GM18873 (cell line): Measurements from ENCODE around the gene TRPM2.
"Not testable (repeated sequence)": the region's sequence is repeated elsewhere in the genome, so short reads cannot be mapped to it uniquely, and the experiment has no call there.

Experiments used
- ATAC-seq: cut with Tn5 transposase; IDR thresholded peaks from one replicate; pipeline ENCODE4 v1.9.1; 2021; ENCODE audit warnings: mild to moderate bottlenecking, moderate library complexity, moderate number of reproducible peaks; ENCODE audit not compliant: unreplicated experiment, low FRiP score

Gene TRPM2

DNA sequence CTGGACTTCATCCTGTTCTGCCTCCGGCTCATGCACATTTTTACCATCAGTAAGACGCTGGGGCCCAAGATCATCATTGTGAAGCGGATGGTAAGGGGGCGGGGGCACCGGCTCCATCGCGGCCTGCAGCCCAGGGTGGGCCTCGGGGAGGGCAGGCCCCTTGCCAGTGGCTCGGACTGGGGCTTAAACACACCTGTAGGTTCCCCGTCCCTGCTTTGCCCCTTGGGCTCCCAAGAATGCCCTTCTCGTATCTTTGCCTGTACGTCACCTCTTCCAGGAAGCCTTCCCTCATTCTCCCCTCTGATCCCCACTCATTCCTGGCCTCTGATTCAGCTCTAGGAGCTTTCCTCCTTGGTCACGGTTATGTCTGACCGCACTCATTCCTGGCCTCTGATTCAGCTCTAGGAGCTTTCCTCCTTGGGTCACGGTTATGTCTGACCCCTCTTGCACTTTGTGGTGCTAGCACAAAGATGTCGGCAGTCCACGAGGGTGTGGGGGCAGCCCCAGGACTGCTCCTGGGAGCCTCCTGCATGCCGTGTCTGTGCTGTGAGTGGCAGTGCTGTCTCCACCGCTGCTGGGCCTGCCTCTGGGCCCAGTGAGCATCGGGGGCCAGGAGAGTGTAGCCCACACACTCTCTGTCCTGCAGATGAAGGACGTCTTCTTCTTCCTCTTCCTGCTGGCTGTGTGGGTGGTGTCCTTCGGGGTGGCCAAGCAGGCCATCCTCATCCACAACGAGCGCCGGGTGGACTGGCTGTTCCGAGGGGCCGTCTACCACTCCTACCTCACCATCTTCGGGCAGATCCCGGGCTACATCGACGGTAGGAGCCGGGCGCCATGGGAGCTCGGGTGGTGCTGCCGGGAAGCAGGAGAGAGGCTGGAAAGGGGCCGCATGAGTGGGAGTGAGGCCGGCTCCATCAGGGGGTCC, 52.8 kb downstream of the TRPM2 start:
- ATAC-seq: no peak

DNA sequence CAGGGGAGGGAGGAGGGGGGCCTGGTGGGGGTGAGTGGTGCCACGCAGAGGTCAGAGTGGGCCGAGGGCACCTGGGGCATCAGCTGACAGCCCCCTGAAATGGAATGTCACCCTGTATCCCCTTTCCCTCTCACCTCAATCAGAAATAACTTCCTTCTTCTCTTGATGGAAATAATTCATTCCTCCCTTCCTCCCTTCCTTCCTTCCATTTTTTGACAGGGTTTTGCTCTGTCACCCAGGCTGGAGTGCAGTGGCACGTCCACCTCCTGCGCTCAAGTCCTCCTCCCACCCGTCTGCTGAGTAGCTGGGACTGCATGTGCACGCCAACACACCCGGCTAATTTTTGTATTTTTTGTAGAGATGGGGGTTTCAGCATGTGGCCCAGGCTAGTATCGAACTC, 53.5 kb downstream of the TRPM2 start:
- no peak for ATAC-seq

DNA sequence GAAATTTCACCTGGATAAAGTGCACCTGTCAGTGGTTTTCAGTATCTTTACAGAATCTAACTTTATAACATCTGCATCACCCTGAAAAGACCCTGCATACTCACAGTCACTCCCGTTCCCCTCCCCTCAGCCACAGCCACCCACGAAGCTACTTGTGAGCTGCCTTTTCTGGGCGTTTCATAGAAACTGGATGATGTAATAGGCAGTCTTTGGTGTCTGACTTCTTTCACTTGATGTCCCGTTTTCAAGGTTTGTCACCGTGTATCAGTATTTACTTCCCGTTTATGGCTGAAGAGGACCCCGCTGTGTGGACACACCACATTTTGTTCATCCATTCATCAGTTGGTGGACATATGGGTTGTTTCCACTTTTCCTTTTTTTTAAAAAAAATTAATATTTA, 54.1 kb downstream of the TRPM2 start:
- no peak for ATAC-seq

DNA sequence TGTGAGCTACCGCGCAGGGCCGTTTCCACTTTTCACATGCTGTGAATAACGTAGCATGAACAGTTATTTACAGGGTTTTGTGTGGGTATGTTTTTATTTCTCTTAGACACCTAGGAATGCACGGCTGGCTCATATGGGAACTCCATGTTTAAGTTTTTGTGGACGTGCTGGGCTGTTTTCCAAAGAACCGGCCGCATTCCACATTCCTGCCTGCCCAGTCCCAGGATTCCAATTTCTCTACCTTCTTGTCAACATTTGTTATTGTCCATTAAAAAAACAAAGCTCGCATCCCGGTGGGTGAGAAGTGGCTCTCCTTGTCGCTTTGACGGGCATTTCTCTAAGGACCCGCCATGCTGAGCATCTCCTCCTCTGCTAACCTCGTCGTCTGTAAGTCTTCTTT, 54.8 kb downstream of the TRPM2 start:
- no peak for ATAC-seq

DNA sequence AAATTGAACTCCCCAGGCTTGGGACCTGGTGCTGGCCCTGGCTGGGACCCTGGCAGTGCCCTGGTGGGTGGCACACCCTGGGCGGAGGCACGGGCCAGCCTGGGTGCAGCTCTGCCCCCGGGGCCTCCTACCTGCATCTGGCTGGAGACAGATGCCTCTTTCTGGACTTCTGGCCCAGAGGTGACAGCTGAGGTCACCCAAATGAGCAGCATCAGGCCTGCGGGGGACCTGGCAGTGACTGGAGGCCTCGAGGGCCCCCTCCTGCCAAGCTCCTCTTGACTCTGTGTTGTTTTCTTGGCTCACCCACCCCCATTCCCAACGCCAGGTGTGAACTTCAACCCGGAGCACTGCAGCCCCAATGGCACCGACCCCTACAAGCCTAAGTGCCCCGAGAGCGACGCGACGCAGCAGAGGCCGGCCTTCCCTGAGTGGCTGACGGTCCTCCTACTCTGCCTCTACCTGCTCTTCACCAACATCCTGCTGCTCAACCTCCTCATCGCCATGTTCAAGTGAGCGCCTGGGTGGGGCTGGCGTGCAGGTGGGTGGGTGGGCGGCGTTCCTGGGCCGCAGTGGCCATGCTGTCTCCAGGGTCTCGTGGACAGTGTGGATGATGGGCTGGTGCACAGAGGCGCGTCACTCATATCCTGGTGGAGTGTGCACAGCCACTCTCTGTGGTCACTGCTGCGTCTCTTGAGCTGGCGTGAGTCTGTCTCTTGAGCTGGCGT, 60.3 kb downstream of the TRPM2 start:
- no peak for ATAC-seq

DNA sequence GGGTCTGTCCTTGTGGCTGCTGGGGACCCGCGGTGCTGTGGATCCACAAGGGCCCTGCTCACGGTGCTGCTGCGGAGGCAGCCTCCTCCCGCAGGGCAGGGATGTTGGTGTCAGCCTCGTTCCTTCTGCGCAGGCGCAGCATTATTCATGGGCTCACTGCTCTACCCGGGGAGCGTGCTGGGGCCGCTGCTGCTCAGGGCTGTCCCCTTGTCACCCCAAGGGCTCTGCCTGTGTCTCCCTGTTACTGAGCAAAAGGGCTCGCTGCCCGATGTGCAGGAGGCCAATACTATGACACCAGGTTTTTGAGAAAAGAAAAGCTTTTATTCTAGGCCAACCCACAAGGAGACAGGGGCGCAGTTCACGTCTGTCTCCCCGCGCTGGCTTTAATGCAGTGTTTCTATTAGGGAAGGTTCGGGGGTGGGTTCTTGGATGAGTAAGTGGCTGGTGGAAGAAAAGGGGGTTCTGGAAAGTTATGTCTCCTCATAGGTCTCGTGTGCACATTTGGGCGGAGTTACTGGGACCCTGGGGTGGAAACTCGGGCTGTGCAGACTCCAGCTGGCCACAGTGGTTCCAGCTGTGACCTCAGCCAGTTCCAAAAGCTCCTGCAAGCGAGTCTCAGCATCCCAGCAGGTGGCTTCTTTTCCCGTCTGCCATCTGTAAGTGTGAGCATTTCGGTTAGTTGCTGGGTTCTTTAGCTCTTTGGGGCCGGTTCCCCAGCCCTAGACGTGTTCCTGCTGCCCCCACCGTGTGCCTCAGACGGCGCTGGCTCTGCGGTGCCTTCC, 61.1 kb downstream of the TRPM2 start:
- no peak for ATAC-seq

DNA sequence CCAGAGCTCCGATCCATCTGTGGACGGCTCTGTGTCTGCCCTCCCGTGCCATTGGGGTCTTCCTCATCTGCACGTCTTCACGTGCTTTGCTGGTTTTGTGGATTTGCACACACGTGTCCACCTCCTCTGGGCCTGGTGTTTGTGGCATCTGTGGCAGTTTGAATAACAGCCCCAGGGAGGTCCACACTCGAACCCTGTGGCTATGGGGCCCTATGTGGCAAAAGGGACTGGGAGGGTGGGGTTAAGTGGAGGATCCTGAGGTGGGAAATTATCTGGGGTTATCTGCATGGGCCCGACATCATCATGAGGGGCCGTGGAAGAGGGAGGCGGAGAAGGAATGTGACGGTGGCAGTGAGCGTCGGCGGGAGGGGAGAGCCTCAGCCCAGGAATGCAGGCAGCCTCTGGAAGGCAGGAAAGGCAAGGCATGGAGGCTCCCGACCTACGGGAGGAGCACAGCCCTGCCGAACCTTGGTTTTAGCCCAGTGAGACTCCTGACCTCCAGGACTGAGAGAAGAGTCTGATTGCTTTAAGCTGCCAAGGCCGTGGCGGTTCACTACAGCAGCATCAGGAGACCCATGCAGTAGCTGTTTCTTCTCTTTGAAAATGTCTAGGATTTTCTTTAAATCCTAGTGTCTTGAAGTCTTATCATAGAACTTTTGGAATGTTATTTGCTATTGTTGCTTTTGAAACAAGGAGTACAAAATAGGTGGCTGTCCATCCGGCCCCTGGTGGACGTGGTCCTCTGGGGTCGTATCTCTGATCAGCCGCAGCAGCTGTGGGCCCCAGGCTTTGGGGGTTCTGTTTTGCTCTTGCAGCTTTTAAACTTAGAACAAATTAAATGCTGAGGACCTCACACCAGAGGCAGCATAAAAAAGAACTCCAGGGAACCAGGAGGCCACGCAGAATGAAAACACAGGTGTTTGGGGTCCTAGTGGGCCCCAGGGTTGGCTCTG, 61.9 kb downstream of the TRPM2 start:
- no peak for ATAC-seq

DNA sequence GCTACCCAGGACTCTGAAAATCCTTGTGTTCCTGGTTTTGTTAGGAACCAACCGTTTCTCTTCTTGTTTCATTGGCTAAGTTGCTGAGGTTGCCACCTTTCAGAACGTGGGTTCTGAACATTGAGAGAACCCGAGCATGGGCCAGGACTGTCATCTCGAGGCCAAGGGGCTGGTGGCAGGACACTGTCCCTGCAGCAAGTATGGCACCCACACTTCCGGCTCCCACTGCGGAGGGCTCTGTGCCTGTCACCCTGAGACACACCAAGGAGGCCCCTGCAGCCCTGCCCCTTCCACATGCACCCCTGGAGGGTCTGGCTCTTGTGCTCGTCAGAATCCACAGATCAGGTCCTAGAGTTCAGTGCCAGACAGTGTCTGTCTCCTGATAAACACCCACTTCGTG, 62.8 kb downstream of the TRPM2 start:
- ATAC-seq: no peak

DNA sequence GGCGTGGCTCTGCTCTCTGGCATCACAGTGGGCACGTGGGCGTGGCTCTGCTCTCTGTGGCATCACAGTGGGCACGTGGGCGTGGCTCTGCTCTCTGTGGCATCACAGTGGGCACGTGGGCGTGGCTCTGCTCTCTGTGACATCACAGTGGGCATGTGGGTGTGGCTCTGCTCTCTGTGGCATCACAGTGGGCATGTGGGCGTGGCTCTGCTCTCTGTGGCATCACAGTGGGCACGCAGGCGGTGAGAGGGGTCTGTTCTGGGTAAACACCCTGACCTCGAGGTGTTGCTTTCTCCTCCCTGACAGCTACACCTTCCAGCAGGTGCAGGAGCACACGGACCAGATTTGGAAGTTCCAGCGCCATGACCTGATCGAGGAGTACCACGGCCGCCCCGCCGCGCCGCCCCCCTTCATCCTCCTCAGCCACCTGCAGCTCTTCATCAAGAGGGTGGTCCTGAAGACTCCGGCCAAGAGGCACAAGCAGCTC, 64.2 kb downstream of the TRPM2 start:
- not testable (repeated sequence) for ATAC-seq

DNA sequence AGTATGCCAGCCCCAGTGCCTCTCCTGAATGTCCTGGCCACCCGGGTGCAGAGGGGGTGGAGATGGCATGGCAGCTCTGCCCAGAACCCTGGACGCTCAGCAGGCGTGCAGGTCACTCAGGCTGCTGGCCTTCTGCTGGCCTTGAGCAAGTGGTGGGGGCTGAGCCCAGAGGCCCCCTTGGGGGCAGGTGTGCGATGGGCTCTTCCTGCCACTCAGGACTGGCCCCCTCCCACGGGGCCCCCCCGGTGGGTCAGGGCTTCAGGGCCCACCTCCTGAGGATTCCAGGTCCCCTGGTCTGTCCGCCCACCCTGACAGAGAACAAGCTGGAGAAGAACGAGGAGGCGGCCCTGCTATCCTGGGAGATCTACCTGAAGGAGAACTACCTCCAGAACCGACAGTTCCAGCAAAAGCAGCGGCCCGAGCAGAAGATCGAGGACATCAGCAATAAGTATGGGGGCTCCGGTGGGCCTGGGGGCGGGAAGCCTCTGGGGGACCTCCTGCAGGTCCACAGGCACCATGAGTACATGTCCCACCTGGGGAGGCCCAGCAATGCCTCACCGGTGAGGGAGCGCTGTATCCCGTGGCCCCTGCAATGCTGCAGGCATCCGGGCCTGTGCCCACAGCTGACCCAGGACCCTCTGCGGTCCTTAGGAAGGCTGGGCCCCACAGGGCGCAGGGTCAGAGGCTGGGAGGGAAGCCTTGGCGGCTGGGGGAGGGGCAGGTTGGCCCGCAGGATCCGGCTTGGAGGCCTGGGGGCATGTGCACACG, 64.9 kb downstream of the TRPM2 start:
- no peak for ATAC-seq

DNA sequence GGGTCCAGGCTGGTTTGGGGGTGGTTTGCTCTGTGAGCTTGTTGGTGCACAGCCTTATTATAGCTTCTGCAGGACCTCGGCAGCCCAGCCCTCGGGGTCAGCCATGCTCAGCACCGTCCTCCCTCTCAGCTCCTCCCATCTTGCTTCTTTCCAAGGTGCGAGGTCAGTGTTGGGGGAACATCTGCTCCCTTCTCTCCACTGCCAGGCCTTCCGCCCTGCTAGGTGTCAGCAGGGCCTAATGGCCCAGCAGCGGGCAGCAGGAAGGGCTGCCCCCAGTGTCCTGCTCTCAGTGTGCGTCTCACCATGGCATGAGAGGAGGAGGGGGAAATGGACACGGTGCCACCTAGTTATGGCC, 65.4 kb downstream of the TRPM2 start:
- no peak for ATAC-seq

DNA sequence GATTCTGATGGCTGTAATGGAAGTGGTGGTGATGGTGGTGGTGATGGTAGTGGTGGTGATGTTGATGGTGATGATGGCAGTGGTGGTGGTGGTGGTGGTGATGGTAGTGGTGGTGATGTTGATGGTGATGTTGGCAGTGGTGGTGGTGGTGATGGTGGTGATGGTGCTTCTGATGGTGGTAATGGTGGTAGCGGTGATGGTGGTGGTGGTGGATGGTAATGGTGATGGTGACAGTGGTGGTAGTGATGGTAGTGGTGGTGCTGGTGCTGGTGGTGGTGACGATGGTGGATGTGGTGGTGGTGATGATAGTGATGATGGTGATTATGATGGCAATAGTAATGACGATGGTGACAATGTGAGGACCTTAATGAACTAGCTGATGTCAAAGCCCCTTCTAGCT, 66.3 kb downstream of the TRPM2 start:
- no peak for ATAC-seq

DNA sequence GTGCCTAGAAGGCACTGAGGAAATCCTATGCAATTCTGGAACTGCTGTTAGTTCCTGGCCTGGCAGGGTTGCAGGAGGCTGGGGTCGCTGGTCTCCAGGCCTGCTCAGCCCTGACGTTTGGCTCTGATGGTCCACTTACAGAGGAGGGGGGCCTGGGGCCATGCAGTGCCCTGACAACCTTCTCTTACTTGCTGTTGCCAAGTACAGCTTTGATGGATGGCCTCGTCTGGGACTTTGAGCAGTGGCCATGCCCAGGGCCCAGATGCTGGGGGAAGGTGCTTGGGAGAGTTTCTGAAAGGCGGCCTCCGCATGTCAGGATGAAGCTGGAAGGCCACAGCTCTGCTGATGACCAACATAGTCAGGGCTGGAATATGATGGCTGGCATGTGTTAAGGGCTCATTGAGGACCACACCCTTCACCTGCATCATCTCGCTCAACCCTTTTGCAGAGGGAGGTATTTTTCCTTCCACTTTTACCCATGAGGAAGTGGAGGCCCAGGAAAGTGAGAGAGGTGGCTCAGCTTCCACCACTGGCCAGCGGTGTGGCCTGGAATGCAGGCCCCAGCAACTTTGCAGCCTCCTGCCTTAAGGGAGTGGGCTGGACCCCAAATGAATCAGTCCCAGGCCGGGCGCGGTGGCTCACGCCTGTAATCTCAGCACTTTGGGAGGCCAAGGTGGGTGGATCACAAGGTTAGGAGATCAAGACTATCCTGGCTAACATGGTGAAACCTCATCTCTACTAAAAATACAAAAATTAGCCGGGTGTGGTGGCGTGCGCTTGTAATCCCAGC, 67.2 kb downstream of the TRPM2 start:
- no peak for ATAC-seq

DNA sequence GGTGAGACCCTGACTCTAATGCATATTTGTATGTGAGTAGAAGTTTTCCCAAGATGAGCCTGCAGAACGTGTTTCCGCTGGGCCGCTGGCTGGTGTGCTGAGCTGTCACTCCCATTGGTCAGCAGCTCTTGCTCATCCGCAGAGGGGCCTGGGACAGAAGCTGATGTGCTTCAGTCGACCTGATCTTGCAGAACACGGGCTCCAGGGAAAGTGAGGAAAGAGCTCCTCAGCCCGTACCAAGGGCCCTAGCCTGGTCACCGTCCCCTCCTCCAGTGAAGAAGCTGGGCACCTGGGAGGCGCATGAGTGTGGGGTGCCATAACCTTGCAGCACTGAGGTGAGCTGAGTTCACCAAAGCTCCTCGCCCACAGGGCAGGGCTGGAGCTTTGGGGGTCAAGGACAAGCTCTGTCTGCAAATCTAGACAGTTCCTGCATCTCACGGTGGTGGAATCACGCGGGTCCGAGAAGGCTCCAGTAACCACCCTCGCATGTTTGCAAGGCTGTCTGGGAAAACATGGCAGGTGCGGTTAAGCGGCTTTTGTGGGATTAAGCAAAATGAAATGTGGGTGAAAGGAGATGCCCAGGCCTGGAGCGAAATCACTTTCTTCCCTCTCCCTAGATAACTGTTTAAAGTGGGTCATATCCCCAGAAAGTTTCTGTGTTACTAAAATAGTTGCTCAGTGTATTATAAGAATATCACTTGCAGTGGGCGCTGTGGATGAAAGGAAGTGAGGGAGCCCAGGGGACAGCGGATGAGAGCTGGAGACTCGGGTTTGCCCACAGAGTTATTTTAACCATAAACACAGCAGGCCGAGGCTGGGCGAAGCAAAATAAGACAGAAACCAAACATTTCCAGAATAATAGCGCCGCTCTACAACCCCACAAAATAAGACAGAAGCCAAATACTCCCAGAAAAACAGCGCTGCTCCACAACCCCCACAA, 68.8 kb downstream of the TRPM2 start:
- no peak for ATAC-seq

DNA sequence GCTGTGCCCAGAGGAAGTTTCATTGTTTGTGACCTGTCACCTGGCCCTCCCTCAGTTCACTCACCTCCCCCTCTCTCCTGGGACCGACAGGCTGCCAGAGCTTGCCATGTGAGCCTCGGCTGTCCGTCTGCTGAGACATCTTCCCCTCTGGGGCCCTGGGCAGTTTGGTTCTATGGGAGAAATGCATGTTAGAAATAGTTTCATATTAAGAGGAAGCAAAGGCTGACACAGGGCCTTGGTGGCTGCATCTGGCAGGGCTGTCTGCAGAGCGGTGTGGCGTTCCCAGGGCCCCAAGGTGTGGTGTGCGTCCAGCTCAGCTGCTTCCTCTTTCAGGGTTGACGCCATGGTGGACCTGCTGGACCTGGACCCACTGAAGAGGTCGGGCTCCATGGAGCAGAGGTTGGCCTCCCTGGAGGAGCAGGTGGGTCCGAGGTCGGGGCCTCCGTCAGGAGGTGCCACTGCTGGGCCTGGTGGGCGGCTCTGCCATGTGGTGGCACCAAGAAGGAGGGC, 69.9 kb downstream of the TRPM2 start:
- ATAC-seq: no peak

DNA sequence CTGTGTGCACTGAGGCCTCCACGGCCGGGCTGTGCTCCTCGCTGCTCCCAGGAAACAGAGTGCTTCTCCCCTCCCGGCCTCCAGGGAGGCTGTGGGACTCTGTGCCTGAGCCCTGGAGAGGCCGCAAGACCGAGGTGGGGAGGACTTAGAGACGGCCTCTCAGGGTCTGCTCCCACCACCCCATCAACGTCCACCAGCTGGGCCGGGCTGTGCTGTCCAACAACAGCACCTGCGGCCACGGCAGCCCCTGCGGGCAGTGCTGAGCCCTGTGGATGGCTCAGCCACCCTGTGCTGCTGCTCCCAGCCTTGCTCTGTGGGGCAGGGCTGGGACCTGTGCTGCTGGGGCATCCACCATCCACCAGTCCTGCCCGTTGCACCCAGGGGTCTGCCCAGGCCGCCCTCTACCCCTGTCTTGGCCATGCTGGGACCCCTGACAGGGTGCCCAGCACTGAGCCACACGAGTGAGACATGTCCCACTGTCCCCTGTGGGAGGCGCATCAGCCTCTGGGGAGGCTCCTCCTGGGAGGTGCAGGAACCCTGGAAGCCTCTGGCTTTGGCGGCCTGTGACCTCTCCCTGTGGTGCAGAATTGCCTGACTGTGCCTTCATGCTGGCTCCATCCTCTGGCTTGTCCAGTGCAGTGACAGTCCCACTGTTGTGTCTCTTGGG, 70.7 kb downstream of the TRPM2 start:
- ATAC-seq: no peak
